HG03457 (cell line): ENCODE measurements around the gene GPR162.

Experiments used
- ATAC-seq: cut with Tn5 transposase; IDR thresholded peaks from one replicate; pipeline ENCODE4 v1.9.1; 2021; ENCODE audit warnings: moderate number of reproducible peaks; ENCODE audit not compliant: unreplicated experiment

The GPR162 gene

GRCh38 chr12:6822426-6823135 lies 960 bp downstream of the GPR162 start:
- no peak for ATAC-seq

GRCh38 chr12:6823182-6824084 lies 1.8 kb downstream of the GPR162 start:
- ATAC-seq = no peak

- ATAC-seq = no peak
Observed at GRCh38 chr12:6824085-6824775, 2.6 kb downstream of the GPR162 start.

- no peak for ATAC-seq
Observed at GRCh38 chr12:6824901-6825381, 3.3 kb downstream of the GPR162 start.

- ATAC-seq = no peak
Observed at GRCh38 chr12:6825398-6826124, 3.9 kb downstream of the GPR162 start.

- ATAC-seq = no peak
Observed at GRCh38 chr12:6826125-6826733, 4.6 kb downstream of the GPR162 start.

GRCh38 chr12:6826734-6827436 lies 5.3 kb downstream of the GPR162 start:
- no peak for ATAC-seq

- no peak for ATAC-seq
Observed at GRCh38 chr12:6827437-6827911, 5.9 kb downstream of the GPR162 start.

- ATAC-seq = no peak
Observed at GRCh38 chr12:6827982-6828780, 6.6 kb downstream of the GPR162 start, which contains the start of gene P3H3. TSS of gene P3H3 (plus strand) at chr12:6828407. CDS start at chr12:6828441, 34 bp downstream.

- no peak for ATAC-seq
Observed at GRCh38 chr12:6828781-6829535, 7.3 kb downstream of the GPR162 start.

- ATAC-seq = no peak
Observed at GRCh38 chr12:6829536-6830220, 8.1 kb downstream of the GPR162 start.

- ATAC-seq = no peak
Observed at GRCh38 chr12:6830286-6830890, 8.8 kb downstream of the GPR162 start.

GRCh38 chr12:6830999-6831398 lies 9.4 kb downstream of the GPR162 start:
- no peak for ATAC-seq

- no peak for ATAC-seq
Observed at GRCh38 chr12:6831450-6831995, 9.9 kb downstream of the GPR162 start.

GRCh38 chr12:6832125-6832524 lies 10.5 kb downstream of the GPR162 start:
- no peak for ATAC-seq

- ATAC-seq = no peak
Observed at GRCh38 chr12:6833189-6833890, 11.7 kb downstream of the GPR162 start.
